Activated CD8-positive, alpha-beta memory T cell treated with anti-CD3 and anti-CD28 coated beads for 36 hours (primary cell): ENCODE data around the gene EPN1. TPM values are rescaled to one million over a fixed set of nuclear protein-coding genes. Genes with fewer than 3 reads are reported as not detected.

Experiments used
- CTCF ChIA-PET: fragments of 350-600 bp; sonication (Branson Sonifier 250); formaldehyde crosslinking; loops from one replicate; lab custom pipeline; 2021; ENCODE audit warnings: antibody characterized with exemption; lab: Charles Lee
- POLR2A ChIA-PET: fragments of 350-600 bp; sonication (Branson Sonifier 250); formaldehyde crosslinking; loops from one replicate; lab custom pipeline; 2021; ENCODE audit warnings: antibody characterized with exemption; lab: Charles Lee
- total RNA-seq, 2 experiments: library from RNA; stranded (reverse); gene quantifications; one replicate each; pipeline ENCODE4 v1.2.3, GENCODE V29; 2021

EPN1 gene
- total RNA-seq, 2 experiments from 2014 or later, result 40.1 to 41.8 TPM

GRCh38 chr19:55643887-55644176 is 31.2 kb upstream of the EPN1 start:
- CTCF ChIA-PET, result interaction anchor here (1.2 to 4.1 kb wide), 3 partner anchors 9 to 11 kb away, joined by 4 to 26 read pairs (median 4); partner anchors contain the start of gene U2AF2
- POLR2A ChIA-PET, result interaction anchor here (1.0 to 1.5 kb wide), 2 partner anchors 17 to 31 kb away, joined by 3 read pairs; no protein-coding TSS in a partner anchor

GRCh38 chr19:55644191-55644833 is 30.7 kb upstream of the EPN1 start:
- ChIA-PET POLR2A (no interaction called here), CTCF (interaction anchor here (0.6 to 4.1 kb wide), 4 partner anchors 8 to 20 kb away, joined by 3 to 26 read pairs (median 4); partner anchors contain the start of genes U2AF2 and ZNF784)

- POLR2A ChIA-PET, result interaction anchor here (1.3 kb wide), 1 partner anchor 9 kb away, joined by 3 read pairs; no protein-coding TSS in a partner anchor
- CTCF ChIA-PET, result interaction anchor here (0.6 to 4.1 kb wide), 4 partner anchors 8 to 21 kb away, joined by 3 to 26 read pairs (median 4); partner anchors contain the start of genes U2AF2 and ZNF784
Observed at GRCh38 chr19:55644842-55645511, 30.0 kb upstream of the EPN1 start.

- POLR2A ChIA-PET, result interaction anchor here (0.6 to 1.3 kb wide), 2 partner anchors 9 to 21 kb away, joined by 3 to 6 read pairs; no protein-coding TSS in a partner anchor
- CTCF ChIA-PET, result interaction anchor here (4.1 kb wide), 1 partner anchor 7 kb away, joined by 26 read pairs; no protein-coding TSS in a partner anchor
Observed at GRCh38 chr19:55645512-55645881, 29.5 kb upstream of the EPN1 start.

- ChIA-PET POLR2A (interaction anchor here (0.9 to 1.1 kb wide), 3 partner anchors 12 to 48 kb away, joined by 3 to 5 read pairs (median 4); partner anchors contain the start of gene FIZ1), CTCF (interaction anchor here (0.7 to 2.2 kb wide), 7 partner anchors 8 to 308 kb away, joined by 3 to 8 read pairs (median 4); no protein-coding TSS in a partner anchor)
Observed at GRCh38 chr19:55646889-55647731, 27.9 kb upstream of the EPN1 start.

GRCh38 chr19:55647732-55648584 is 27.1 kb upstream of the EPN1 start, which contains the start of gene CCDC106:
CCDC106 (plus strand) TSS chr19:55648212; CDS start chr19:55649047, 835 bp downstream.
- ChIA-PET CTCF (interaction anchor here (0.8 to 2.2 kb wide), 6 partner anchors 9 to 309 kb away, joined by 3 to 8 read pairs (median 4); no protein-coding TSS in a partner anchor), POLR2A (interaction anchor here (0.9 to 1.1 kb wide), 3 partner anchors 13 to 49 kb away, joined by 3 to 5 read pairs (median 4); partner anchors contain the start of gene FIZ1)

GRCh38 chr19:55648585-55649267 is 26.3 kb upstream of the EPN1 start:
- POLR2A ChIA-PET, result no interaction called here

GRCh38 chr19:55649268-55650125 is 25.5 kb upstream of the EPN1 start:
- ChIA-PET POLR2A (no interaction called here), CTCF (interaction anchor here (1.0 kb wide), 1 partner anchor 10 kb away, joined by 3 read pairs; no protein-coding TSS in a partner anchor)

More at GRCh38 chr19:55648585-55649267, 26.3 kb upstream of the EPN1 start:
- CTCF ChIA-PET, result interaction anchor here (1.2 to 2.2 kb wide), 2 partner anchors 11 to 42 kb away, joined by 4 to 7 read pairs; no protein-coding TSS in a partner anchor

- POLR2A ChIA-PET, result no interaction called here
Observed at GRCh38 chr19:55650126-55650557, 24.9 kb upstream of the EPN1 start.

GRCh38 chr19:55650602-55651230 is 24.3 kb upstream of the EPN1 start:
- ChIA-PET POLR2A (no interaction called here), CTCF (interaction anchor here (1.0 kb wide), 1 partner anchor 12 kb away, joined by 3 read pairs; no protein-coding TSS in a partner anchor)

More at GRCh38 chr19:55650126-55650557, 24.9 kb upstream of the EPN1 start:
- CTCF ChIA-PET, result interaction anchor here (1.0 kb wide), 1 partner anchor 11 kb away, joined by 3 read pairs; no protein-coding TSS in a partner anchor

- CTCF ChIA-PET, result no interaction called here
- POLR2A ChIA-PET, result no interaction called here
Observed at GRCh38 chr19:55651236-55651635, 23.8 kb upstream of the EPN1 start.

- POLR2A ChIA-PET, result interaction anchor here (0.7 kb wide), 1 partner anchor 541 kb away, joined by 9 read pairs; no protein-coding TSS in a partner anchor
- CTCF ChIA-PET, result interaction anchor here (0.6 to 3.9 kb wide), 19 partner anchors 9 to 1489 kb away, joined by 3 to 29 read pairs (median 5); partner anchors contain the start of genes ZNF524, ZNF580 and ZNF581
Observed at GRCh38 chr19:55652311-55653128, 22.5 kb upstream of the EPN1 start.

- ChIA-PET POLR2A (interaction anchor here (0.7 to 1.6 kb wide), 3 partner anchors 55 to 543 kb away, joined by 3 to 9 read pairs (median 9); partner anchors contain the start of genes FIZ1 and PPP1R12C), CTCF (interaction anchor here (0.7 to 3.9 kb wide), 24 partner anchors 9 to 1190 kb away, joined by 3 to 29 read pairs (median 4); partner anchors contain the start of genes LENG9, TMEM238, ZNF524 and ZNF580)
Observed at GRCh38 chr19:55653651-55654322, 21.2 kb upstream of the EPN1 start.
